Caki2 (cell line): ENCODE measurements around the gene TOP3B. TPM values are rescaled to one million over a fixed set of nuclear protein-coding genes. Genes with fewer than 3 reads are reported as not detected.

Source experiments
- DNase-seq: peaks from one replicate; pipeline ENCODE4 v3.0.0-alpha.2; 2015; ENCODE audit warnings: low read depth
- in situ Hi-C: cut with HindIII; loops from 2 replicates; pipeline ENCODE4 v1.10.0; 2016; ENCODE audit warnings: low sequenced_read_pairs, low pct_unique_long_range_greater_than_20kb, mixed read lengths
- total RNA-seq: library from RNA; depleted of rRNA; stranded (reverse); fragments of >200 nt; shearing (Covaris generic); gene quantifications from 2 replicates; pipeline ENCODE4 v1.2.3, GENCODE V29; 2014; ENCODE audit warnings: low replicate concordance

The TOP3B gene
- total RNA-seq, 1 experiment from 2014 or later: 24.5 TPM

- in situ Hi-C loops: no loop called here
- DNase-seq: no peak
Observed at GRCh38 chr22:21990445-21991303, 8.1 kb upstream of the TOP3B start.

GRCh38 chr22:21989049-21989448 lies 6.5 kb upstream of the TOP3B start:
- DNase-seq: no peak
- in situ Hi-C loops: no loop called here

GRCh38 chr22:21985214-21985613 lies 2.6 kb upstream of the TOP3B start:
- DNase-seq: no peak
- in situ Hi-C loops: no loop called here

GRCh38 chr22:21984793-21985192 lies 2.2 kb upstream of the TOP3B start:
- no peak for DNase-seq
- in situ Hi-C loops: no loop called here

GRCh38 chr22:21981874-21982273 lies 713 bp downstream of the TOP3B start:
- in situ Hi-C loops: no loop called here
- no peak for DNase-seq

GRCh38 chr22:21980547-21980946 lies 2.0 kb downstream of the TOP3B start:
- in situ Hi-C loops: no loop called here
- no peak for DNase-seq

GRCh38 chr22:21978564-21979386 lies 3.8 kb downstream of the TOP3B start:
- DNase-seq: no peak
- in situ Hi-C loops: no loop called here

- no peak for DNase-seq
- in situ Hi-C loops: no loop called here
Observed at GRCh38 chr22:21977814-21978213, 4.8 kb downstream of the TOP3B start.

GRCh38 chr22:21975854-21976345 lies 6.7 kb downstream of the TOP3B start:
- no peak for DNase-seq
- in situ Hi-C loops: no loop called here

GRCh38 chr22:21975273-21975672 lies 7.3 kb downstream of the TOP3B start:
- no peak for DNase-seq
- in situ Hi-C loops: no loop called here

- DNase-seq: no peak
- in situ Hi-C loops: no loop called here
Observed at GRCh38 chr22:21974058-21974649, 8.4 kb downstream of the TOP3B start.

- DNase-seq: no peak
- in situ Hi-C loops: no loop called here
Observed at GRCh38 chr22:21972806-21973205, 9.8 kb downstream of the TOP3B start.

GRCh38 chr22:21972293-21972779 lies 10.3 kb downstream of the TOP3B start:
- in situ Hi-C loops: no loop called here
- DNase-seq: no peak

GRCh38 chr22:21971858-21972275 lies 10.7 kb downstream of the TOP3B start:
- no peak for DNase-seq
- in situ Hi-C loops: no loop called here

GRCh38 chr22:21970800-21971617 lies 11.6 kb downstream of the TOP3B start:
- no peak for DNase-seq
- in situ Hi-C loops: no loop called here

GRCh38 chr22:21970037-21970799 lies 12.4 kb downstream of the TOP3B start:
- no peak for DNase-seq
- in situ Hi-C loops: no loop called here

GRCh38 chr22:21968452-21969129 lies 14.0 kb downstream of the TOP3B start:
- in situ Hi-C loops: no loop called here
- DNase-seq: no peak
